Dedifferentiated amniotic fluid mesenchymal stem cell (primary cell): ENCODE results near the gene AP3S2.
A peak's percentile ranks its signal among the peaks of the same experiment; 100 is the strongest.
"Not testable (repeated sequence)": the region's sequence is repeated elsewhere in the genome, so short reads cannot be mapped to it uniquely, and the experiment has no call there.

Source experiments
- DNase-seq: peaks from one replicate; pipeline ENCODE4 v3.0.0-alpha.2; 2016; ENCODE audit errors: extremely low spot score

The AP3S2 gene

DNA sequence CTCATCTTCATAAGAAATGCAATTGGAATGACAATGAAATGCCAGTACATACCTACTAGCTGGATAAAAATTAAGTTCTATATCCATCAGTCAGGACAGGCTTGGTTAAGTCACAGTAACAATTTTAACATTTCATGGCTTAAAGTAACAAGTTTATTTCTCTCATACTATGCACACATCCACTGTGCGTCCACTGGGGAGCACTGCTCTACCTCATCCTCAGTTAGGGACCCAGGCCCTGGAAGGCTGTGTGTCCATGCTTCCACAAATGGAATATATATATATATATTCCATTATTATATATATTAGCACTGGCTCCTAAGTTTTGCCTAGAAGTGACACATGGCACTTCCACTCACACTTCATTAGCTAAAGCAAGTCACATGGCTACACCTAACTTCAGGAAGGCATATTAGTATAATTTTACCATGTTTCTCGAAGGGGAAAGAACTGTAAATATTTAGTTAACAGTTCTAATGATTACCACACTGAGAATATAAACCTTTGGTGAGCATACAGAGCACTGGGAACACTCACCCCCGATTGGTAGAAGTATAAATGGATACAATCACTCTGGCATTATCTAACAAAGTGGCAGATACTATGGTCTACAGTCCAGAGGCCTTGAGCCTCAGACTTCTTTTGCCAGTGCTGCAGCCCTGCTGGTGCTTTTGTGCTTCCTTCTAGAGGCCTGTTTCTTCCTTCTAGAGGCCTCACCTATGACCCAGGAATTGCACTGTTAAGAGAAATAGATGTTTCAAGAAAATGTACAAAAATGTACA, 28.6 kb downstream of the AP3S2 start:
- DNase-seq: no peak

DNA sequence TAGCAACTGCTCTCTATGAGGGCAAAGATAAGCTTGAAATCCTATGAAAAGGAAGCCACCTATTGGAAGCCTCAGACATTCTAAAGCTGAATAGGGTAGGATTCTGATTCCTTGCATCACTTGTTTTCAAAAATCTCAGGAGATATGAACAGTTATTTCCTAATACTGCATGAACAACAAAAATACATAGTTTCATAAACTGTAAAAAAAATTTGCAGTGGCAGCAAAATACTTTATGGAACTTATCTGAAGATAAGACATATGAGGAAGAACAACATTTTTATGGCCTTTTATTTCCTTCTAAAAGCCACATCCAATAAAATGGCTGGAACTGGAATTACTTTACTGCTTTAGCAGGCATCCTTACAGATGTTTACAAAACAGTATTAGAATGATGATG, 29.9 kb downstream of the AP3S2 start:
- DNase-seq: no peak

DNA sequence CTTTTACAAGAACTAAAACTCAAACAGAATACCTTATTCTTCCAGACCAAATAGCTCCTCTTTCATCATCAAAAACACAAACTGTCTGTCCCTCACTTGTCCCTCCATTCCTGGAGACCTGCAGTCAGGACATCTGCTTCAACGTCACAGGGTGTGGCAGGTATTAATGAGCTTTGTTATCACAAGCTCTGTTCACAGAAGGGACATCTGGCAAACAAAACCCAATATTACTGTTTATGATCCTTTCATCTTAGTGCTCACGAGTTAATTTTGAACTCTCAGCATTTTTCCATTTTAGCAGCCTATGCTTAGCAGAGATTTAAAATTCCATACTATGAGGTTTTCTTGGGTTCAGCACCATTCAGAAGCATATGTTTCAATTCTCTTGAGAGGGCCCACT, 32.9 kb downstream of the AP3S2 start:
- no peak for DNase-seq

DNA sequence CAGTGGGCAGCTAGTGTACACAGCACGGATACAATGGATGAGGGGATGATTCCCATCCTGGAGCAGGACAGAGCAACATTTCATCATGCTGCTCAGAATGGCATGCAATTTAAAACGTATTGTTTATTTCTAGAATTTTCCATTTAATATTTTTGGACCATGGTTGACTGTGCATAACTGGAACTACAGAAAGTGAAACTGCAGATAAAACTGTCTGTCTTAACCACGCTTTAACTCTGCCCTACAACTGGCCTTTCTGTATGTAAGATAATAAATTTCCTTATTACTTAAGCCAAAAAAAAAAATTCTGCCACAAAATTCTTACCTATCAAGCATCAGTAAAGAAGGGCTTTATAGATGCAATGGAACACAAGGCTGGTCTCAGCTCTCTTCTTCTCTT, 33.4 kb downstream of the AP3S2 start:
- DNase-seq: no peak

DNA sequence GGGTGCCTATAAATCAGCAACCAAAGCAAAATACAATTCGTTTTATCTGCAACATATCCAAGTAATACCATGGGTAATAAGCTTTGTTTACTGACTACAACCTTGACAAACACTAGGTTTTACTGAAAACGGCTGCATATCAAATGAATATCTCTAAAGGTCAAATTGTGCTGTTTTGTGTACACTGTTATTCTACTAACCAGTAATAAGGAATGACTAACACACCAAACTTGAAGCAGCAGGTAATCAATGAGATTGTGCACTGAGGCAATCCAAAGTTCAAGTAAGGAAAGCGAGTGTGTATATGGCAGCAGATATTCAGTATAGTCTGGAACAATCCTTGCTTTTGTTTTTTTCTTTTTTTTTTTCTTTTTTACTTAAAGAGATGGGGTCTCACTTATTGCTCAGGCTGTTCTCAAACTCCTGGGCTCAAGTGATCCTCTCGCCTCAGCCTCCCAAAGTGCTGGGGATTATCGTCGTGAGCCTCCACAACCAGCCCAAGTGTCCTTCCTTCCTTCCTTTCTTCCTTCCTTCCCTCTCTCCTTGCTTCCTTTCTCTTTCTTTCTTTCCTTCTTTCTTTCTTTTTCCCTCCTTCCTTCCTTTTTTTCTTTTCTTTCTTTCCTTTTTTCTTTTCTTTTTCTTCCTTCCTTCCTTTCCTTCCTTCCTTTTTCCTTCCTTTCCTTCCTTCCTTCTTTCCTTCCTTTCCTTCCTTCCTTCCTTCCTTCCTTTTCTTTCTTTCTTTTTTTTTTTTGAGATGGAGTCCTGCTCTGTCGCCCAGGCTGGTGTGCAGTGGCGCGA, 34.9 kb downstream of the AP3S2 start:
- DNase-seq: no peak

DNA sequence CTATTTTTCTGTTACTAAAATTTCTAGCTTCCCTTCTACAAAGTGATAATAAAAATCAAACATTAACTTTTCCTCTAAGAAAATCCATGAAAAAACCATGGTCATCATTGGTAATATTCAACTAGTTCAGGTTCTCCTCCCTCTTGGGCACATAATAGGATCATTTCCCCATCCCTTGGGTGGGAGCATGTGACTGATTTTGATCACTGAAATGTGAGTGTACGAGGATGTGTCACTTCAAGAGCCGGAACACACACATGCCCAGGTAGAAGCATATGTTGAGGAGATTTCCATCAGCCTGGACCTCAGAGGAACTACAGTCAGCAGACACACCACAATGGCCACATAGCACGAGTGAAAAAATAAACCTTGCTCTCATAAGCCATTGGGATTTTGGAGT, 36.1 kb downstream of the AP3S2 start:
- no peak for DNase-seq

DNA sequence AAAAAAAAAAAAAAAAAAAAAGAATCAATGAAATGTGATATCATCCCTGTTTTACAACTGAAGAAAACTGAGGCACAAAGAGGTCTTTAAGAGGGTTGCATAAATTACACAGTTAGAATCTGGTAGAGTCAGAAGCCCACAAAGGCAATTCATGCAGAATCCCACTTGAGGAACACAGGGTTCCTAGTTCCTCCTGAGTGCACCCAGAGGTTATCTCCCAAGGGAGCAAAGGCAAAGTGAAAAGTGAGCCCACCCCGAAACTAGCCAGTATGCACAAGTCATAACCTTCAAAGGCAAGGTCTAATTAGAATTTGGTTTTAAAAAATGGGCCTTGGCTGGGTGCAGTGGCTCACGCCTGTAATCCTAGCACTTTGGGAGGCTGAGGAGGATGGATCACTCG, 37.8 kb downstream of the AP3S2 start:
- no peak for DNase-seq

DNA sequence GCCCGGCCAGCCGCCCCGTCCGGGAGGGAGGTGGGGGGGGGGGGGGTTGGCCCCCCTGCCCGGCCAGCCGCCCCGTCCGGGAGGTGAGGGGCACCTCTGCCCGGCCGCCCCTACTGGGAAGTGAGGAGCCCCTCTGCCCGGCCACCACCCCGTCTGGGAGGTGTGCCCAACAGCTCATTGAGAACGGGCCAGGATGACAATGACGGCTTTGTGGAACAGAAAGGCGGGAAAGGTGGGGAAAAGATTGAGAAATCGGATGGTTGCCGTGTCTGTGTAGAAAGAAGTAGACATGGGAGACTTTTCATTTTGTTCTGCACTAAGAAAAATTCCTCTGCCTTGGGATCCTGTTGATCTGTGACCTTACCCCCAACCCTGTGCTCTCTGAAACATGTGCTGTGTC, 38.9 kb downstream of the AP3S2 start:
- not testable (repeated sequence) for DNase-seq

DNA sequence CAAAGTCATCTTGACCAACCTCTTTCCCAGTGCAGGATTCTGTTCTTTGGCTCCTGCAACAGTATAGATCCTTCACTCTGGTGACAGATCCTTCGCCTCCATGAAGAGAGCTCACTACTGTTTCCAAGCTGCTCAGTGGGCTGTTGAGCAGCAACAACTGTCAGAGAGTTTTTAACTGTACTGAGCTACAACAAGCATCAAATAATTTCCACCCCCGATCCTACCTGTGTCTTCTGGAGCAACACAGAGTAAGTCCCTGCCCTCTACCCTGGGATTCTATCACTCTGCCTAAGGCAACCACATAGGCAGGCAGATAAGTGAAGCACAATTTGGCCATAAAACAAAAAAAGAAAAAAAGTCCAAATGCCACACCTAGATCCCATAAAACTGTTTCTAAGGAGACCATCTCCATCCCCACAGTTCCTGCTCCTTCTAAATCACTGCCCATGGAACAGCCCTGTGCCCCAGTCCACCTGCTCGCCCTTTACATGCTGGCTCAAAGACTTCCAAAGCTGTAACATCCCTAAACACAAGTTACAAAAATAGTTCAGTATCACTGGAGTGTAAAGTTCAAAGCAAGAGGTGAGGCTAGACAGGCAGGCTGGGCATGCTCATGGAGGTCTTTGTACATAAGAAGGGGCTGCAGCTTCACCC, 41.3 kb downstream of the AP3S2 start:
- DNase-seq: no peak

DNA sequence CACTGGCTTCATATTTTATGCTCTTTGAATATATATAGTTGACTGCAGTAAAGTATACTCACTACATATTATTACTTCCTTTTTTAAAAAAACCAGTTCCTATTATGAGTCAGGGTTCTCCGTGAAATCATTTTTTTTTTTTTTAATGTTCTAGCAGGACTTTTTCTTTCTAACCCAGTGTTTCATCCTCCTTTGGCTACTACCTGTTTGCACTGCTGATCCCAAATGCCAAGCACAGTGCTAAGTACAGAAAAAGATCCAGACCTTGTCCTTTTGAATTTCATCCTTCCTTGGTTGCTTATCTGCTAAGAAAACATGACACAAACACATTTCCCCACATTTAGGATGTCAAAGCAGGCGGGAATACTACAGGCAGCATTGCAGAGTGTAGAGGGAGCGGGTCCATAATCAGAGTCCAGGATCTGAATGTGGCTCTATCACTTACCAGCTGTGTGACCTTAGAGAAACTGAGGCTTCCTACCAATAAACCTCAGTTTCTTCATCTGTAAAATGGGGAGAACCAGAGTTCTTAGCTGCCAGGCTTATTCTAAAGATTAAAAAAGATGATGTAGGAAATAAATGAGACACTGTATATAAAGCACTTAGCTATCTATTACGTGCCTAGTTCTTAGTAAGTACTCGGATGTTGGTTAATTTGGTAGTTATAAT, 42.0 kb downstream of the AP3S2 start:
- no peak for DNase-seq

DNA sequence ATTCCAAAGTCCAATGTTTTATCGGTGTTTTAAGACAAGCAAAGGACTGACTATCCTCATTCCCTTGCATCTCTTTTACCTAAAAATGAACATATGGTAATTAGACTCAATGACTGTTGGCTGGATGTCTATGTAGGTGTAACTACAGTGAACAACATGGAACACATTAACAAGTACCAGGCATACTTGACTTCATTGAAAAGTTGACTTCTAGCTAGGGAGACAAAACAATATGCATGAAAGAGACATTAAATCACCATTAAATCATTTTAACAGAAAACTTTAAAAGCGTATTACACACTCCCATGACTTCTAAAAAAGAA, 44.9 kb downstream of the AP3S2 start:
- no peak for DNase-seq

DNA sequence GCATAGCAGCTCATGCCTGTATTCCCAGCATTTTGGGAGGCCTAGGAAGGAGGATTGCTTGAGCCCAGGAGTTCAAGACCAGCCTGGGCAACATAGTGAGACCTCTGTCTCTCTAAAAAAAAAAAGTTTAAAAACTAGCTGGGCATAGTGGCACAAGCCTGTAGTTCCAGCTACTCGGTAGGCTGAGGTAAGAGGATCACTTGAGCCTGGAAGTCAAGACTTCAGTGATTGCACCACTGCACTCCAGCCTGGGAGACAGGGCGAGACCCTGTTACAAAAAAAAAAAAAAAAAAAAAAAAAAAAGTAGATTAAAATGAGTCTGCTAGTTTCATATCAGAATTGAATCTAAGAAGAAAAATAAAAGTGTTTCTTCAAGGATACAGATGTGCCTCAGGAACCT, 46.7 kb downstream of the AP3S2 start:
- DNase-seq: no peak

DNA sequence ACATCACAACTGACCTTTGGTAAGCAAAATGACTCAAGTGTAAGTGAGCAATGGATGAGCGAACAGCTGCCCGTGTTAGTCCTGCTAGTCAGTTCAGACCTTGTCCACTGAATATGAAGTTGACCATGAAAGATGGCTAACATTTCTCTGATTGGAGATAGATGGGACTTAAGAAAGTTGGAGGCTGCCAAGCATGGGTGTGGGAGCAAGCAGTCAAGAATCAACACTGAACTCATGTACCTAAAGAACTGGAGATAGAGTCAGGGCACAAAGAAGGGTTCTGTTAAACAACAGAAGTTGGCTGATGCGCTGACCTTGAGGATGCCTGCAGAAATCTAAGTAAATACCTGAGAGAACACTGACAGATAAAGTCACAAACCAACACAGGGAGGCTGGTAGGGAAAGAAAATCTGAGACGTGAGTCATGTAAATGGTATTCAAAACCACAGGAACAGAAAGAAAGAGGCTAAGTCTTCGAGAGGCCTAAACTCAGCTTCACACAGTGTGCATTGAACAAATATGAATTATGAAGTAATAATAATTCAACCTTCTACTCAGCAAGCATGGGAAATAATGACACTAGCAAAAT, 48.4 kb downstream of the AP3S2 start:
- DNase-seq: peak; percentile 88

DNA sequence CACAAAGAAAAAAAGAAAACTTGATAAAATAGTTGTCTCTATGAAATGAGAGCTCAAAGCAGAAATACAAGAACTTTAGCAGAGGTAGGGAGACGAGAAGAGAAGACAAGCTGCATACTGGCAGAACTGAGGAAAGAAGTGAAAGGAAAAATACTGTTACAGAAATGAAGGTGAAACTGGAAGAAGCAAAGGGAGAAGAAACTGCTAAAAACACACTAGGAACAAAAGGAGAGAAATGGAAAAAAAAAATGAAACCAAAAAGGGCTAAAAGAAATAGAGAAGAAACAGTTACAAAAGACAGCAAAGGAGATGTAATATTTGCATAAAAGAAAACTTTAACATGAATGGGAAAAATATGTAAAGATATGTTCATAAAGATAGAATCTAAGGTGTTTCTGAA, 51.8 kb downstream of the AP3S2 start:
- no peak for DNase-seq

DNA sequence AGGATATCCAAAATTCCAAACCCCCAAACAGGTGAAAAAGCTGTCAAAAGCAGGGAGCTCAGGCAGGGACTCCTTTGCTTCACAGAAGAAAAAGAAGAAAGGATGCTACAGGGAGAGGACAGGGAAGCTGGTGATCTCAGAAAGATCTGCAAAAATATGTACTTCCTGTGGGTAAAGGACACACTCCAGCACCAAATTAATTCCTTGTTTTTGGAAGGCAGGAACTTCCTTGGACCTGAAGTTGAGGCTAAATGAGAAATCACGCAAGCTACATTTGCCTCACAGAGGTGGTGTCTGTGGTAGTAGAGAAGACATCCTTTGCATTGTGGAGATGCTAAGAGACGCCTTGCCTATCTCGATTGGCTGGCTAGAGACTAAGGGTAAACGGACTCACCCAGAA, 52.5 kb downstream of the AP3S2 start:
- no peak for DNase-seq

DNA sequence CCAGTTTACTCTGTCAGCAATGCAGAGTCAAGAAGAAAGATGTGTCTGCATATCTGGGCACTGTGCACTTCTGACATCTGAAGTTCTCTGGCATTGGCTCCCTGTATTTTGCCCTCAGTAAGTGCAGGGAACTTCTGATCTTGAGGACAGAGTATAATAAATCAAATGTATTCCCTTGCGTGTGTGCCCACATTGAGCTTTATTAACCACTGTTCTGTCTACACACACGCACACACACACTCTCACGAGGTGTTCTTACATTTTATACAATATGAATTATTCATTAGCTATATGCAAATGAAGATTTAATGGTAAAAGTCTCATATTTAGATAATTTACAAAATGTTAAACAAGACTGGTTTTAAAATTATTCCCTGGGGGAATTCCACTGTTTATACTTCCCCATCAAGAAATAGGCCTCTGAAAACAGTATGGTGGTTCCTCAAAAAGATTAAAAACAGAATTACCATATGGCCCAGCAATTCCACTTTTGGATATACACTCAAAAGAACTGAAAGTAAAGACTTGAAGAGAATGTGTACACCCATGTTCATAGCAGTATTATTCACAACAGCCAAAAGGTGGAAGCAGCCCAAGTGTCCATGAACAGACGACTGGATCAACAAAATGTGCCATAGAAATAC, 54.5 kb downstream of the AP3S2 start:
- DNase-seq: no peak

DNA sequence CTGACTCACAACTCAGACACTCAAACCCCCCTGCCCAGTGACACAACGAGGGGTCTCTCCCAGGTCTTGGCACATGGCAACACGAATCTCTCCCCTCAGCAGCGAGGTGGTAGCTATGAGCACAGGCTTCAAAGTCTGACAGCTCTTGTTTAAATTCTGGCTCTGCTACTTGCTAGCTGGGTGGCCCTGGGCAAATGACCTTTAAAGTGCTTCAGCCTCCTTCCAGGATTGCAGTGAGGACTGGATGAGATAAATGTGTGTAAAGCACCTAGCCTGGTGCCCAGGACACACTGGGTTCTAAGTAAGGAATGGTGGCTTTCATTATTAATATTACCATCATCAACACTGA, 56.0 kb downstream of the AP3S2 start:
- no peak for DNase-seq

DNA sequence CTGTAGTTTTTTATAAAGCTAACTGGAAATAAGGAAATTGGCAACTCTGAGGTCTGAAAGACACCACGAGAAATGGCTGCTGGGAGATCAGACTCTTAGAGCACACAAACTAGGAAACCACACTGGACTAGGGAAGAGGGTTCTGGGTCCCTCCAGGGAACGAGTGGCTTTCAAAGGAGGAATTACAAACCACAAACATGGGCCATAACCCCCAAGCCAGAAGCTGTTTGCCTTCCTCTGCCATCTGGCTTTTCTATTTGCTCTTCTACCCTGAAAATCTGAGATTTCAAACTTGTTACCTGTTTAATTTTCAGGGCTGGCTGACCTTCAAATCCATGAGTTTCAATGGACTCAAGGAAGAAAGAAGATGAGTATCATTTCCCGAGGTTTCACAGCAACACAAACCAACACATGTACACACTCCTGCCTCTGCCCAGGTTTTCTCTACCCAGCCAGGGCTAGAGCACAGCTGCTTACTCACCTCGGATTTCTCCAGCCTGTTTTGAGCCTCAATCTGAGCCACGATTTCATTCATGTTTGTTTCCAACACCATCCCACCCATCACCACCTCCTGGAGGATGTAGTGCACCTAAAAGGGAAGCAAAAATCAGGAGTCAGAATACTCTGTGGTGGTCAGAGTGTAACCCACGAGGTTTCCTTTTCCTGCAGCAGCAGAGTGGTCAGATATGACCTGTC, 56.5 kb downstream of the AP3S2 start:
- DNase-seq: no peak

DNA sequence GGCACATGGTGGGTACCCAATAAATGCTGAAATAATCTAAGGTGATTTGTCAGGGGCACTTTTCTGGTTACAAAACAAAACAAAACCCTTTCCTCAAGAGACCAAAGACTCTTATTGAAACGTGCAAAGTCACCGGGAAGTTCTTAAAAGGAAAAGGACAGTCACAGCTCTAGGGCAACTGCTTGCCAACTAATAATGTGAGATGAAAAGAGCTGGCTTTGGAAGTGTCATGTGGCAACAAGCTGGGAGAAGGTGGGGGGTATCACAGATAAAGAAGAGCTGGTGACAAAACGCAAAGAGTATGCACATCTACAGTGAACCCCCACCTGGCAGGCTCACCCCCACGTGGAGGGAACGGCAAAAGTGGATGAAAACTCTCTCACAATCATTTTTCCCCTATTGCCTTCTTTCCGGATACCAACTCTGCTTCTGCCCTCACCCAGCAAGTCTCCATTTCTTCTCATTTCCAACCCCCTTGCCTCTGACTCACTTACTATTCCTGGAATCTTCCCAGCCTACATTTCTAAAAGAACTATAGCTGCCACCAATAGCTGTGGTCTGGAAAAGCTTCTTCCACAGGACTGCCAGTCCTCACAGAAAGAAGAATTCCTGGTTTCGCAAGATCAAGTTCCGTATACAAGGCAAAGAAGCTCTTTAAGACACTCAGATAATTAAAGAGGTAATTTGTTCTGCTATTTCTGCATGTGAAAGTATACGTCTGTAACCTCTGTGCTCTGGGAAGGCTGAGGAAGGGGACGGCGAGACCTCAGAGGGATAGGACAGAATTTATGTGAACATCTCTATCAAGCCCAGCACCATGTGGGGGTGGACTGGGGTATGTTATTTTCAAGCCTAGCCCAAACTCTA, 57.3 kb downstream of the AP3S2 start:
- peak; percentile 96 for DNase-seq

DNA sequence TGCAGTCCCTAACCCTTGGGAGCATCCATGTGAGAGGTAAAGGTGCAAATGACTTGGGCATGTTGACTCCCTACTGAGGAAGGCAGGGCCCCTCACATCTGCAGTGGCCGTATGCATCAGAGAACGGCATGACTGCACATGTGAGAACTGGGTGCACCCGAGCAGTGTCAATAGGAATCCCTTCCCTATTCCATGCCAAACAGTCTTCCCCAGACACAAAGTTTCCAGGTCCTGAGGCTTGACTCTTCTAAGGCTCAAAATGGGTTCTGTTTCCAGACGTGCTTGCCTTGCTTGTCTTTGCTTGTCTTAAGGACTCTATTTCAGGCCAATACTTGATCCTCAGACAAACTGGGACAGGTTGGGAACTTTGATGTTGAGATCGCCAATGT, 58.6 kb downstream of the AP3S2 start:
- DNase-seq: no peak
